SH-SY5Y (cell line): Measurements from ENCODE around the gene BMP3.

ENCODE experiments used
- GATA2 ChIP-seq: IDR thresholded peaks from 2 replicates; pipeline ENCODE4 v1.6.1; 2011; ENCODE audit warnings: mild to moderate bottlenecking, low read depth, low read length
- GATA3 ChIP-seq: IDR thresholded peaks from 2 replicates; pipeline ENCODE4 v1.6.1; 2011; ENCODE audit warnings: low read depth, mild to moderate bottlenecking, low read length, moderate library complexity

- no peak for TF ChIP-seq GATA2
- no peak for TF ChIP-seq GATA3
Measured at GRCh38 chr4:81031796-81032551, 1.5 kb downstream of the BMP3 start.
